Natural killer cell treated with Interleukin-12 subunit alpha and Interleukin-12 subunit beta and Interleukin-15 and Interleukin-18, amount 100 ng/mL, for 72 hours (primary cell): ENCODE data around the gene WDR37. TPM values are rescaled to one million over a fixed set of nuclear protein-coding genes. Genes with fewer than 3 reads are reported as not detected.

Experiments
- ATAC-seq, 2 donors: fragments of 150-1000 bp; cut with Tn5 transposase in 1 of 2; sonication (Bioruptor Pico), chemical (Tn5 transposase) in 1 of 2; 2 replicates each; pipeline ENCODE4 v1.10.0; 2021
- DNase-seq: peaks from one replicate; pipeline ENCODE4 v3.0.0; 2022; ENCODE audit warnings: low spot score
- H3K27ac Mint-ChIP-seq, 2 donors: 1 replicate in 1 of 2; 2 replicates in 1 of 2; pipeline ENCODE4 v1.8.0; 2022; ENCODE audit warnings: mixed read lengths in 2 of 2, mild to moderate bottlenecking in 1 of 2, moderate library complexity in 1 of 2
- H3K27me3 Mint-ChIP-seq, 2 donors: 1 replicate in 1 of 2; 2 replicates in 1 of 2; pipeline ENCODE4 v1.8.0; 2022; ENCODE audit warnings: mixed read lengths in 2 of 2
- H3K36me3 Mint-ChIP-seq: one replicate; pipeline ENCODE4 v1.8.0; 2022; ENCODE audit warnings: mixed read lengths
- H3K4me1 Mint-ChIP-seq, 2 donors: 1 replicate in 1 of 2; 2 replicates in 1 of 2; pipeline ENCODE4 v1.8.0; 2022; ENCODE audit warnings: low read depth in 2 of 2, mixed read lengths in 2 of 2, mild to moderate bottlenecking in 1 of 2
- H3K4me3 Mint-ChIP-seq: one replicate; pipeline ENCODE4 v1.8.0; 2022; ENCODE audit warnings: mixed read lengths
- H3K9me3 Mint-ChIP-seq: 2 replicates; pipeline ENCODE4 v1.8.0; 2022; ENCODE audit warnings: mixed read lengths
- total RNA-seq, 2 donors: library from RNA; stranded (reverse); gene quantifications; one replicate each; pipeline ENCODE4 v1.2.3, GENCODE V29; 2022

WDR37 gene
- total RNA-seq, 2 donors from 2014 or later, result 31.8 to 37.6 TPM

DNA sequence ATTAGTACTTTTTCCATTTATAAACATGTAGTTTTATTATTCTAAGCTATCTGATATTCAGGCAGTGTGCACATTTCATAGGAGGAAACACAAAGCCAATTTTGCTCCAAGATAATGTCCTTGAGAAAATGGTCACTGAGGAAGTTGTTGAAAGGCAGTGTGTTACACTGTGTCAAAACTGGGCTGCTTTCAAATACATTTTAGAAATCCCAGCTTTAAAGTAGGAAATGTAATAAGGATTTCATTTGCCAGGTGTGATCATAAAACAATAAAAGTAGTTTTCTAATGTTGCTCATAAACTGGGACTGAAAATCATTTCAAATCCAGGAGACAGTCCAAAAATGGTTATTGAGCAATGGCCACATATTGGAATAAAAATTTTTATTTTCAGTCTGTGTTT lies 80.1 kb downstream of the WDR37 start:
- no peak for ATAC-seq
- no peak for DNase-seq
- peaks cover 7 to 27% of the 10 kb centered on the region in 2 donors for H3K4me1 Mint-ChIP-seq
- H3K27ac Mint-ChIP-seq, result no peak overlapping the region
- H3K27me3 Mint-ChIP-seq, result peaks cover 10 to 12% of the 10 kb centered on the region in 2 donors
- H3K36me3 Mint-ChIP-seq, result peaks cover 14% of the 10 kb centered on the region
- H3K4me3 Mint-ChIP-seq, result no peak overlapping the region
- H3K9me3 Mint-ChIP-seq, result peaks cover 11% of the 10 kb centered on the region

DNA sequence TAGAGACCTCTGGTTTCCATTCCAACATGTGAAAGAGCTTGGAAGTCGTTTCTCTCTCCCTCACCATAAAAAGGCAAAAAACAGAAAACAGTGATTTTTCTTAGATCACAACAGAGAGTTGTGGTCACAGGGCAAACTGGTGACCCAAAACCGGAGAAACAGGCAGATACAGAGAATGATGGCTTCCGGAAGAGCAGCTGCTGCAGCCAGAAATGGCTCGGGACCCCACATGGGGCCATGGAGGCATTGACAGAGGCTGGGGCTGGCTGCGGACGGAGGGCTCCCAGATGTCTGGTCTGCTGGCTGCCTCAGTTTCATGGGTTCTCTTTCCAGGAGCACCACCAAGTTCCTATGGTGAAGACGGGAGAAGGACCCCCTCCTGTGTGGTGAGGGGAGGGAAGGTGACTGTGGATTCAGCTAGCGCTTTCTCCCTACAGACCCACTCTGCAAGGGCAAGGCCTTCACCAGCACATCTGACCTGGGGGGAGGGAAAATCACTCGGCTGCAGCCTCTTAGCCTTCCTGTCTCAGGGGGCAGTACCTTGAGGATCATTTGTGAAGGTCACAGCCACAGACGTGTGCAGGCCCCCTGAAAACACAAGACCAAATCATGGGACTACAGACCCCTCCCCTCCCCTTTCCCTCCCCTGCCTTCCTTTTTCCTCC lies 81.4 kb downstream of the WDR37 start:
- no peak overlapping the region for H3K4me3 Mint-ChIP-seq
- ATAC-seq, result no peak
- no peak for DNase-seq
- peaks cover 14% of the 10 kb centered on the region for H3K36me3 Mint-ChIP-seq
- H3K4me1 Mint-ChIP-seq, result peaks cover 7 to 19% of the 10 kb centered on the region in 2 donors
- H3K27me3 Mint-ChIP-seq, result peaks cover 15 to 19% of the 10 kb centered on the region in 2 donors
- peaks cover 11% of the 10 kb centered on the region for H3K9me3 Mint-ChIP-seq
- H3K27ac Mint-ChIP-seq, result no peak overlapping the region

DNA sequence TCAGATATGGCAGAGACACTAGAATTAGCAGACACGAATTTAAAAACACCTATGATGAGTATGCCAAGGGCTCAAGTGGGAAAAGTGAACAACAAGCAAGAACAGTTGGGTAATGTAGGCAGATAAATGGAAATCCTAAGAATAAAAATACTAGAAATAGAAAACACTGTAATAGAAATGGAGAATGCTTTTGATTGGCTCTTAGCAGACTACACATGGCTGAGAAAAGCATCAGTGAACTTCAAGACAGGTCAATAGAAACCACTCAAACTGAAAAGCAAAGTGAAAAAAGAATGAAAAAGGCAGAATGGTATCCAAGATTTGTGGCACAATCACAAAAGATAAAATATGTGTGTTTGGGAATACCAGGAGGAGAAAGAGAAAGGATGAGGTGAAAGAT lies 82.3 kb downstream of the WDR37 start:
- Mint-ChIP-seq H3K4me3 (no peak overlapping the region), H3K27me3 (peaks cover 16 to 24% of the 10 kb centered on the region in 2 donors), H3K4me1 (peaks cover 4 to 13% of the 10 kb centered on the region in 2 donors), H3K27ac (no peak overlapping the region), H3K9me3 (peaks cover 11% of the 10 kb centered on the region), H3K36me3 (peaks cover 14% of the 10 kb centered on the region)
- no peak for ATAC-seq
- no peak for DNase-seq

DNA sequence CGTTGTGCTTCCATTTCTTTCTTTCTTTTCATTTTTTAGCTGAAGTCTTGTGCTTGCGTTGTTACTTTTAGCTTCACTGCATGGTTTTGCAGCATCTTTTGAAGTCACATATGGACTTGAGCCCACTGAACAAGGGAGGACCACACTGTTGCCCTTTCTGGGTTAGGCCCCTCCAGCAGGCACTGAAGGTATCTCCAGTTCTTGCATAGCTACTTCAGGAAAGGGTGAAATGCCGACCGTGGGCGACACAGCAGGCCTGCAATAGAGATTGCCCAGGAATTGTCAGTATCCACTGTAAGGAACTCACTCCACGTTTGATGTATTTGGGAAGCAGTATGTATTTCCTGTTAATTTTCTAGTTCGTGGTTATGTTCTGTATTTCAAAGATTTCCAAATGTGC lies 85.1 kb downstream of the WDR37 start:
- Mint-ChIP-seq H3K27ac (no peak overlapping the region), H3K27me3 (peaks cover 32 to 38% of the 10 kb centered on the region in 2 donors), H3K9me3 (peaks cover 15% of the 10 kb centered on the region), H3K4me1 (no peaks in the 10 kb centered on the region), H3K4me3 (no peak overlapping the region), H3K36me3 (peaks cover 26% of the 10 kb centered on the region)
- ATAC-seq (no peak), DNase-seq (no peak)

DNA sequence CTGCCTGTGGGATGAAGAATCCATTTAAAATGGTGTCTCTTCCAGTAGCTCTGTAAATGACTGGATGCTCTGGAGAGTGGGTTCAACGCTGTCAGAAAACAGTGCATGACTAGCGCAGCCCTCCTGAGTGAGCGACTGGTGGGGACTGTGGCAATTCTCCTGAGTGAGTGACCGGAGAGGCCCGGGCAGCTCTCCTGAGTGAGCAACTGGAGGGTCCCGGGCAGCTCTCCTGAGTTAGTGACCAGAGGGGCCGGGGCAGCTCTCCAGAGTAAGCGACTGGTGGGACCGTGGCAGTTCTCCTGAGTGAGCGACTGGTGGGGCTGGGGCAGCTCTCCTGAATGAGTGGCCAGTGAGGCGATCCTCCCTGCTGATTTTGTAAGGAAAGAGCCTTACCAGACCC lies 85.5 kb downstream of the WDR37 start:
- DNase-seq, result no peak
- no peak overlapping the region for H3K27ac Mint-ChIP-seq
- H3K36me3 Mint-ChIP-seq, result peaks cover 30% of the 10 kb centered on the region
- no peak for ATAC-seq
- H3K9me3 Mint-ChIP-seq, result peaks cover 15% of the 10 kb centered on the region
- H3K4me3 Mint-ChIP-seq, result no peak overlapping the region
- peaks cover 32 to 38% of the 10 kb centered on the region in 2 donors for H3K27me3 Mint-ChIP-seq
- H3K4me1 Mint-ChIP-seq, result no peaks in the 10 kb centered on the region

DNA sequence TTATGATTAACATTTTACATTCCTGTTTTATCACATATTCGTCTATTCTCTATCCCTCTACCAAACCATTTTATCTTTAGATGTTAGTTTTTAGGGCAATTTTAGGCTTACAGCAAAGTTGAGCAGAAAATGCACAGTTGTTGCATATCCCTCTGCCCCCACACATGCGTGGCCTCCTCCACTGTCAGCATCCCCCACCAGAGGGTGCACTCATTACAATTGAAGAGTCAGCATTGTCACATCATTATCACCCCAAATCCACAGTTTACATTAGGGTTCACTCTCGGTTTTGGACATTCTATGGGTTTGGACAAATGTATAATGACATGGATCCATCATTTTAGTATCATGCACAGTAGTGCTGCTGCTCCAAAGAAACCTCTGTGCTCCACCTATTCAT lies 86.4 kb downstream of the WDR37 start:
- Mint-ChIP-seq H3K36me3 (peaks cover 36% of the 10 kb centered on the region), H3K27me3 (peaks cover 32 to 38% of the 10 kb centered on the region in 2 donors), H3K4me3 (no peak overlapping the region), H3K4me1 (no peaks in the 10 kb centered on the region), H3K9me3 (peaks cover 15% of the 10 kb centered on the region), H3K27ac (no peak overlapping the region)
- DNase-seq (no peak), ATAC-seq (no peak)

DNA sequence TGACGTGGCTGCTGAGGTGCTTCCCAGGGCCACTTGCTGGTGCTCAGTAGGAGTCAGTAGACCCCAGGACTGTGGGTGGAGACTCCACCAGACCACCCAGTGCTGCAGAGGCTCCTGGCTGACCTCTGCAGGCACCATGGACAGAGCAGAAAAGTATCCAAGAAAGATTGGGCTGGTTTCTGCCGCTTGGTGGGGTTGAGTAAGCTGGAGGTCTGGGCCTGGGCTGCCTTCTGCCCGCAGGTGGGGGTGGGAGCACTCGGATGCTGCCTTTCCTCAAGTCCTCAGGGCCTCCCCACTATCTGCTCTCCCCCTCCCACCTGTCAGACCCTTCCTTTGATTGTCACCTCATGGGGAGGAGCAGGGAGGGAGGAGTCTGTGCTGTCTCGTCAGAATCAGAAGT lies 91.6 kb downstream of the WDR37 start:
- Mint-ChIP-seq H3K27ac (no peak overlapping the region), H3K36me3 (peaks cover 22% of the 10 kb centered on the region), H3K4me3 (no peak overlapping the region), H3K9me3 (peaks cover 4% of the 10 kb centered on the region), H3K4me1 (peaks cover 5 to 12% of the 10 kb centered on the region in 2 donors), H3K27me3 (peaks cover 17 to 18% of the 10 kb centered on the region in 2 donors)
- DNase-seq (no peak), ATAC-seq (no peak)

DNA sequence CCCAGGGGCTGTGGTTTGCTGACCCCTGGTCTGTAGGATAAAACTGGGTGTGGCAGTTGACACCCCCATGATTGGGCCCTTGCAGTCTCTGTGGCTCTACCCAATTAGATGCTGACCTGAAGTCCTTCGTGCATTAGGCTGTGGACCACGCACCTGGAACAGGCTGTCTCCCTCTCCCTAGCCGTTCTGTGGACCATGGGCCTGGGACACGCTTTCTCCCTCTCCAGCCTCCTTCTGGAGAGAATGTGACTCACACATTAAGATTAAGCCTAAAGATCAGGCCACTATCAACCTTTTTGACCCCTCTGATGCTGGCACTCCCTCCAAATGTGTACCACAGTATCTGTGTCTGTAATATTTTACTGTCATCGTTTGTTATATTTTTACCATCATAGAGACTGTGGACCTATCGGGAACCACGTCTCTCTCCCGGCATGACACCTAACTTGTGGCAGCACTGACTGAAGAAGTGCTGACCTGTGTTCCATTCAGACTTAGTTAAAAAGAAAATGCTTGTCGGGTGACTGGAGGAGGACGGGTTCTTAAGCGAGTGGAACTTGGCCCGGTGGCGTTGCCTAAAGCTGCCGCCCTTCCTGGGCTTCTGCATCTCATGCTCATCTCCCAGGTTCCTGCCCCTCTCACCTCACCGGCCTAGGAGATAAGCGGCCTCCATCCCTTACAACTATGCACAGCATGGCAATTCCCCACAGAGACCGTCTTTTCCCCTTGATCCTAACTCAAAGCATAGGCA lies 92.8 kb downstream of the WDR37 start:
- Mint-ChIP-seq H3K4me3 (no peak overlapping the region), H3K9me3 (peaks cover 4% of the 10 kb centered on the region), H3K27me3 (peaks cover 10% of the 10 kb centered on the region in 2 donors), H3K36me3 (peaks cover 22% of the 10 kb centered on the region), H3K27ac (no peak overlapping the region), H3K4me1 (peaks cover 5 to 12% of the 10 kb centered on the region in 2 donors)
- ATAC-seq, result no peak
- DNase-seq, result no peak

DNA sequence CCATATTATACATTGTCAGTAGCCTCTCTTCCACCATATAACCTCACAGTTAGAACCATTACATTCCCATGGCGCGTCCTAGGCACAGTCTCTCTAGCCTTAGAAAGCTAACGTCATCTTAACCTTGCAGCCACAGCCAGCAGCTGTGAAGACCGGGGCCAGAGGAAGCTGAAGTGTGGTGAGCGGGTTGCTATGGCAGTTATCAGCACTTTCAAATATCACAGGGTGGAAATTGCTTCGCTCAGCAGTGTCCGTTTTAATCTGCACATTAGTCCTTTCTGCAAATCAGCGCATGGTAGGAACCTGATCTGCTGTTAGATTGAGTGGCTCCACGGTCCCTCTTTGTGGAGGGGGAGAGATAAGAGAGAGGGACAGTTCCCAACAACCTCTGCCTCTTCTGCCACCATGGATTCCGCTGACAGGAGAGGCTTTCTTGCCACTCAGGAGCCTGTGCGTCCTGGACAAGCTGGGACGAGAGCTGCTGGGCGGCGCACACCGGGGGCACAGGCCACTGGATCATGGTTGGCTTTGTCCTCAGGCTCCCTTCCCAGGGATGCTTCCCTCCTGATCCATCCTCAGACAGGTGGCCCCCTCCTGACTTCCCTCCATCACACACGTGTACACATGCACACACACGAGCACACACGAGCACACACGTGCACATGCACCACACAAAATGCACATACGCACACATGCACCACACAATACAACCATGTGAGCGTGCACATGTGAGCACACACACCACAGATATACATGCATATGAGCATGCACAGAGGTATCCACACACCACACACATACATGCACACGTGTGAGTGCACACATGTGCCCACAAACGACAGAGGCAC lies 93.8 kb downstream of the WDR37 start:
- DNase-seq (no peak), ATAC-seq (peak; percentile 37 to 69)
- H3K4me1 Mint-ChIP-seq, result peaks cover 5 to 12% of the 10 kb centered on the region in 2 donors
- H3K27ac Mint-ChIP-seq, result no peak overlapping the region
- H3K27me3 Mint-ChIP-seq, result peaks cover 0 to 3% of the 10 kb centered on the region in 2 donors
- H3K36me3 Mint-ChIP-seq, result peaks cover 16% of the 10 kb centered on the region
- peak overlapping the region; percentile 8 for H3K4me3 Mint-ChIP-seq
- peaks cover 4% of the 10 kb centered on the region for H3K9me3 Mint-ChIP-seq

DNA sequence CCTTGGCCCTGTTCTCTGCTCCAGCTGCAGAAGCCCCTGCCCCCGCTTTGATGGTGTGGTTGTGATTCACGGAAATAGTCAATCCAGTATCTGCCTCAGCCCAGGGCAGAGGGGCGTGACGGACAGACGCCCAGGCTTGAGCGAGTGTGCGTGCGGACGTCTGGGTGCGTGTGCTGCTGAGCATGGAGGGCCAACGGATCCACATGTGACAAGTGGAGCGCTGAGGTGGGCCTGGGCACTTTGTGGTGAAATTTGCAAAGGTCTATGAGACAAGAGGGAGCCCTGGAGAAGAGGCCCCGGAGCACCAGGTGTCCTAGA lies 94.4 kb downstream of the WDR37 start:
- ATAC-seq, result peak; percentile 13 to 22
- Mint-ChIP-seq H3K4me3 (no peak overlapping the region), H3K4me1 (peaks cover 5 to 12% of the 10 kb centered on the region in 2 donors), H3K9me3 (peaks cover 4% of the 10 kb centered on the region), H3K36me3 (peaks cover 16% of the 10 kb centered on the region), H3K27ac (no peak overlapping the region), H3K27me3 (peaks cover 0 to 3% of the 10 kb centered on the region in 2 donors)
- DNase-seq, result no peak

DNA sequence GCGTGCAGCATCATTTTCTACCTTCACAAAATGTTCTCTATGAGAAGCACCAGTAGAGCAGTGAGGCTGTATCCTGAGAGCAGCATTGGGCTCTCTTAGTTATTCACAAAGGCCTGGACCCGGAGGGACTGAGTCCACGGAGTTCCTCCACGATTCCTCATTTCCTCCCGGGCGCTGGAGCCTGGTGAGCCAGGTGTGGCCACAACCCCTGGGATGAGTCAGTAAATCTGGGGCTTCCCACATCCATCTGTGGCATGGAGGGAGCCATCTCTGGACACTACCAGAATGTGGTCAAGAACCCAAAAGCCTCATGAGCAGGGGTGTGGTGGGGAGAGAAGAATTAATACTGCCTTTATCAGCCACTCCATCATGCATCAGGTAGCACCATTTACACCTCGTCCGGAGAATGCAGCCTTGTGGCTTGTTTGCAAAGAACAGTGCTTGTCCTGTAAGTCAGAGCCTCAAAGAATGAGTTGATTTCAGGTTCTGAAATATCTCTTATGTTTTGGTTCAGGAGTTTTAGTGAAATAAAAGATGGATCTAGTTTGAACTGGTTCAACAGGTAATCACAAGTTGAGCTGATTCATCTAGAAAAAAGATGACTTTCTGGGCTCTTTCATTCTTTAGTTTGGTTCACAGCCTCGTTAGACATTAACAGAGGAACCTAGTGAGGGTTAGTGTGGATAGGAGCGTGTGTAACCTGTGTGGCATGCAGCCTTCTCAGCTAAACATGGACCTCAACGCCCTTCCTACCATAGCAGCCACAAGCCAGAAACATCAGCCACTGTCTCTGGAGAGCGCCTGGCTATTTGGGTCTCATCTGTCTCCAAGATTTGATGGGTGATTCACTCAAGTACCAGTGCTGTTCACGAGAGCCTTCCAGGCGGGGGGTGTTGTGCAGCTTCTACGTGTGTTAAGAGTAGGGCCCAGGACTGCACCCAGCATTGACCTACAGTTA lies 95.2 kb downstream of the WDR37 start:
- DNase-seq (no peak), ATAC-seq (no peak)
- Mint-ChIP-seq H3K4me3 (no peak overlapping the region), H3K9me3 (no peaks in the 10 kb centered on the region), H3K27me3 (no peaks in the 10 kb centered on the region), H3K4me1 (peaks cover 5 to 12% of the 10 kb centered on the region in 2 donors), H3K27ac (no peak overlapping the region), H3K36me3 (peaks cover 10% of the 10 kb centered on the region)

DNA sequence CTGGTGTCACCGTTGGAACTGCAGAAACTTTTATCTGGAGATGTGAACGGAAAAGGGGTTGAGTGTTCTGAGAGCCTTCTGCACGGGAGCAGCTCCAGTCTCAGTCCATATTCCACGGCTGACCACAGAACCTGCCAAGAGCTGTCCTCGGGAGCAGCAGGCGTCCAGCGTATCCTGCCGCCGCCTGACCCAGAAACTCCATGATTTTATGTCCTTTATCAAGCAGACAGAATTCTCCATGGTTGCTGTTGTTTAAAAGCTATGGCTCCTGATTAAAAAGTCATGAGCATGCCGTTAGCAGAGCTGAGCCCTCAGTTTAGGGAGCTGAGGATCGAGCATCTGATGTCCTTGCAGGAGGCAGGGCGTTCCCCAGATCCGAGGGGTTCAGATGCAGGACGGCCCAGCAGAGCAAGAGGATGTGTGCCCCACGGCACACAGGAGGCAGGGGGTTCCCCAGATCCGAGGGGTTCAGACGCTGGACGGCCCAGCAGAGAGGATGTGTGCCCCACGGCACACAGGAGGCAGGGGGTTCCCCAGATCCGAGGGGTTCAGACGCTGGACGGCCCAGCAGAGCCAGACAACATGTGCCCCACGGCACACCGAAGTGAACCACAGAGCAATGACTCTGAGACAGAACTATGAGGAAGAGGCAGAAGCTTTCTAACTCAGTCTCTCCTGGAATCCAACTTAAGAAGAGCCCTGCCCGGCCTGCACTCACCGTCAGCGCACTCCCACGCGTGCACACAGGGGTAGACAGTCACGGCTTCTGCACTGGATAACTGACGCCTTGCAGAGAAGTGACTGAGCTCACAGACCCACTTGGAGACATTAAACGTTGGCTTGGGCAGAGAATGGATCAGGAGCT lies 96.4 kb downstream of the WDR37 start:
- ATAC-seq, result no peak
- no peak for DNase-seq
- no peaks in the 10 kb centered on the region for H3K9me3 Mint-ChIP-seq
- H3K27me3 Mint-ChIP-seq, result peaks cover 5 to 8% of the 10 kb centered on the region in 2 donors
- no peak overlapping the region for H3K4me3 Mint-ChIP-seq
- H3K4me1 Mint-ChIP-seq, result peaks cover 5 to 12% of the 10 kb centered on the region in 2 donors
- no peak overlapping the region for H3K27ac Mint-ChIP-seq
- no peaks in the 10 kb centered on the region for H3K36me3 Mint-ChIP-seq
